GM18511 (cell line): ENCODE data around the gene ETNK1.
"Not testable (repeated sequence)": the region's sequence is repeated elsewhere in the genome, so short reads cannot be mapped to it uniquely, and the experiment has no call there.

Source experiments
- ATAC-seq: cut with Tn5 transposase; IDR thresholded peaks from one replicate; pipeline ENCODE4 v1.9.1; 2021; ENCODE audit warnings: mild to moderate bottlenecking, moderate library complexity; ENCODE audit not compliant: unreplicated experiment

ETNK1 gene

GRCh38 chr12:22684140-22685118, 59.5 kb downstream of the ETNK1 start:
- no peak for ATAC-seq

- ATAC-seq, result no peak
These were observed 61.2 kb downstream of the ETNK1 start for GRCh38 chr12:22686193-22686592.

GRCh38 chr12:22687361-22688076, 62.5 kb downstream of the ETNK1 start:
- peak; percentile 68 for ATAC-seq

GRCh38 chr12:22689876-22690275, 64.9 kb downstream of the ETNK1 start:
- ATAC-seq, result no peak

- ATAC-seq, result no peak
These were observed 66.3 kb downstream of the ETNK1 start for GRCh38 chr12:22691319-22691718.

- ATAC-seq, result not testable (repeated sequence)
These were observed 67.5 kb downstream of the ETNK1 start for GRCh38 chr12:22692467-22692866.

GRCh38 chr12:22692964-22693555, 68.1 kb downstream of the ETNK1 start:
- ATAC-seq, result no peak

GRCh38 chr12:22698576-22698975, 73.6 kb downstream of the ETNK1 start:
- ATAC-seq, result no peak

GRCh38 chr12:22699705-22700104, 74.7 kb downstream of the ETNK1 start:
- not testable (repeated sequence) for ATAC-seq

- ATAC-seq, result no peak
These were observed 75.1 kb downstream of the ETNK1 start for GRCh38 chr12:22700106-22700505.

GRCh38 chr12:22701216-22701809, 76.3 kb downstream of the ETNK1 start:
- ATAC-seq, result not testable (repeated sequence)

- ATAC-seq, result no peak
These were observed 77.7 kb downstream of the ETNK1 start for GRCh38 chr12:22702690-22703089.

GRCh38 chr12:22709292-22709691, 84.3 kb downstream of the ETNK1 start:
- ATAC-seq, result peak; percentile 80

- no peak for ATAC-seq
These were observed 87.1 kb downstream of the ETNK1 start for GRCh38 chr12:22712083-22712482.

GRCh38 chr12:22715254-22715653, 90.3 kb downstream of the ETNK1 start:
- ATAC-seq, result no peak

GRCh38 chr12:22719745-22720144, 94.8 kb downstream of the ETNK1 start:
- no peak for ATAC-seq

- no peak for ATAC-seq
These were observed 97.1 kb downstream of the ETNK1 start for GRCh38 chr12:22722081-22722480.

- ATAC-seq, result no peak
These were observed 97.8 kb downstream of the ETNK1 start for GRCh38 chr12:22722779-22723178.

GRCh38 chr12:22728987-22729386, 104.0 kb downstream of the ETNK1 start:
- no peak for ATAC-seq

- no peak for ATAC-seq
These were observed 104.5 kb downstream of the ETNK1 start for GRCh38 chr12:22729431-22729956.

GRCh38 chr12:22729957-22730443, 105.0 kb downstream of the ETNK1 start:
- ATAC-seq, result no peak
